ENCODE data around the gene FRMD4A.

GRCh38 chr10:13787015-13787421 is 543.7 kb downstream of the FRMD4A start:
- TF ChIP-seq CTCF (IDR thresholded peaks at IDR 0.05) = no peak
- TF ChIP-seq POLR2A (IDR thresholded peaks at IDR 0.05) = no peak

Data from testis (tissue), 2 donors.